ENCODE data around the gene IGSF9B.

The IGSF9B gene

GRCh38 chr11:133886029-133886428, 70.7 kb downstream of the IGSF9B start:
- H3K4me3 ChIP-seq (ENCODE audit: low read depth, low read length), result no peak overlapping the region
- no peaks in the 10 kb centered on the region for H3K79me2 ChIP-seq (ENCODE audit: control insufficient read depth, insufficient read depth, low read length, unreplicated experiment)
- H3K36me3 ChIP-seq (ENCODE audit: insufficient read depth, low read length), result no peaks in the 10 kb centered on the region
- no peak overlapping the region for H2AFZ ChIP-seq (ENCODE audit: low read length, unreplicated experiment)
- no peaks in the 10 kb centered on the region for H3K27me3 ChIP-seq (ENCODE audit: insufficient read depth, low read length)
- no peaks in the 10 kb centered on the region for H3K4me1 ChIP-seq (ENCODE audit: control insufficient read depth, insufficient read depth, low read length, unreplicated experiment)
- H3K27ac ChIP-seq (ENCODE audit: low read depth, low read length), result no peak overlapping the region

- no peaks in the 10 kb centered on the region for H3K27me3 ChIP-seq (ENCODE audit: insufficient read depth, low read length)
- H3K4me3 ChIP-seq (ENCODE audit: low read depth, low read length), result no peak overlapping the region
- H3K79me2 ChIP-seq (ENCODE audit: control insufficient read depth, insufficient read depth, low read length, unreplicated experiment), result no peaks in the 10 kb centered on the region
- no peaks in the 10 kb centered on the region for H3K36me3 ChIP-seq (ENCODE audit: insufficient read depth, low read length)
- no peak overlapping the region for H2AFZ ChIP-seq (ENCODE audit: low read length, unreplicated experiment)
- H3K4me1 ChIP-seq (ENCODE audit: control insufficient read depth, insufficient read depth, low read length, unreplicated experiment), result no peaks in the 10 kb centered on the region
- no peak overlapping the region for H3K27ac ChIP-seq (ENCODE audit: low read depth, low read length)
Observed at GRCh38 chr11:133872160-133872559, 84.6 kb downstream of the IGSF9B start.

GRCh38 chr11:133867456-133867855, 89.3 kb downstream of the IGSF9B start:
- H3K4me3 ChIP-seq (ENCODE audit: low read depth, low read length), result no peak overlapping the region
- H3K36me3 ChIP-seq (ENCODE audit: insufficient read depth, low read length), result no peaks in the 10 kb centered on the region
- no peak overlapping the region for H3K27ac ChIP-seq (ENCODE audit: low read depth, low read length)
- H3K4me1 ChIP-seq (ENCODE audit: control insufficient read depth, insufficient read depth, low read length, unreplicated experiment), result no peaks in the 10 kb centered on the region
- H3K79me2 ChIP-seq (ENCODE audit: control insufficient read depth, insufficient read depth, low read length, unreplicated experiment), result no peaks in the 10 kb centered on the region
- no peaks in the 10 kb centered on the region for H3K27me3 ChIP-seq (ENCODE audit: insufficient read depth, low read length)
- H2AFZ ChIP-seq (ENCODE audit: low read length, unreplicated experiment), result no peak overlapping the region

GRCh38 chr11:133865466-133865865, 91.3 kb downstream of the IGSF9B start:
- no peak overlapping the region for H2AFZ ChIP-seq (ENCODE audit: low read length, unreplicated experiment)
- H3K4me3 ChIP-seq (ENCODE audit: low read depth, low read length), result no peak overlapping the region
- no peaks in the 10 kb centered on the region for H3K79me2 ChIP-seq (ENCODE audit: control insufficient read depth, insufficient read depth, low read length, unreplicated experiment)
- H3K36me3 ChIP-seq (ENCODE audit: insufficient read depth, low read length), result no peaks in the 10 kb centered on the region
- no peaks in the 10 kb centered on the region for H3K27me3 ChIP-seq (ENCODE audit: insufficient read depth, low read length)
- no peaks in the 10 kb centered on the region for H3K4me1 ChIP-seq (ENCODE audit: control insufficient read depth, insufficient read depth, low read length, unreplicated experiment)
- no peak overlapping the region for H3K27ac ChIP-seq (ENCODE audit: low read depth, low read length)

- no peak overlapping the region for H3K4me3 ChIP-seq (ENCODE audit: low read depth, low read length)
- H3K4me1 ChIP-seq (ENCODE audit: control insufficient read depth, insufficient read depth, low read length, unreplicated experiment), result no peaks in the 10 kb centered on the region
- H2AFZ ChIP-seq (ENCODE audit: low read length, unreplicated experiment), result no peak overlapping the region
- H3K27me3 ChIP-seq (ENCODE audit: insufficient read depth, low read length), result no peaks in the 10 kb centered on the region
- no peak overlapping the region for H3K27ac ChIP-seq (ENCODE audit: low read depth, low read length)
- H3K79me2 ChIP-seq (ENCODE audit: control insufficient read depth, insufficient read depth, low read length, unreplicated experiment), result no peaks in the 10 kb centered on the region
- H3K36me3 ChIP-seq (ENCODE audit: insufficient read depth, low read length), result no peaks in the 10 kb centered on the region
Observed at GRCh38 chr11:133864756-133865155, 92.0 kb downstream of the IGSF9B start.

- Histone ChIP-seq H3K79me2 (ENCODE audit: control insufficient read depth, insufficient read depth, low read length, unreplicated experiment) (no peaks in the 10 kb centered on the region), H3K27ac (ENCODE audit: low read depth, low read length) (no peak overlapping the region), H3K4me3 (ENCODE audit: low read depth, low read length) (no peak overlapping the region), H3K36me3 (ENCODE audit: insufficient read depth, low read length) (no peaks in the 10 kb centered on the region), H2AFZ (ENCODE audit: low read length, unreplicated experiment) (no peak overlapping the region), H3K4me1 (ENCODE audit: control insufficient read depth, insufficient read depth, low read length, unreplicated experiment) (no peaks in the 10 kb centered on the region), H3K27me3 (ENCODE audit: insufficient read depth, low read length) (no peaks in the 10 kb centered on the region)
Observed at GRCh38 chr11:133860151-133860550, 96.6 kb downstream of the IGSF9B start.
